BJ (cell line): ENCODE data around the gene PLD1. TPM values are rescaled to one million over a fixed set of nuclear protein-coding genes. Genes with fewer than 3 reads are reported as not detected.
A peak's percentile ranks its signal among the peaks of the same experiment; 100 is the strongest.

Experiments
- CTCF ChIA-PET: fragments of 350-600 bp; formaldehyde crosslinking; extraction: SDS; loops from one replicate; lab custom pipeline; 2021; ENCODE audit warnings: antibody characterized with exemption, inconsistent platforms; lab: Yijun Ruan, JAX
- POLR2A ChIA-PET: fragments of 300-600 bp; sonication (Branson Sonifier 250); formaldehyde crosslinking; extraction: SDS; loops from one replicate; lab custom pipeline; 2021; ENCODE audit warnings: antibody characterized with exemption; lab: Charles Lee
- DNase-seq: peaks from one replicate; pipeline ENCODE4 v3.0.0-alpha.2; 2011; ENCODE audit warnings: low read depth
- H3K27me3 ChIP-seq: 2 replicates; pipeline ENCODE4 v1.6.0; 2011; ENCODE audit warnings: low read length; ENCODE audit not compliant: control insufficient read depth, insufficient read depth
- H3K36me3 ChIP-seq: 2 replicates; pipeline ENCODE4 v1.5.1; 2011; ENCODE audit warnings: low read length; ENCODE audit not compliant: control insufficient read depth, insufficient read depth
- H3K4me3 ChIP-seq: 2 replicates; pipeline ENCODE4 v1.5.1; 2011; ENCODE audit warnings: low read depth, mild to moderate bottlenecking, control low read depth, low read length
- polyA plus RNA-seq: library from polyadenylated mRNA; depleted of rRNA; stranded (reverse); fragments of >200 nt; gene quantifications from 2 replicates; pipeline ENCODE4 v1.2.3, GENCODE V29; 2011
- TF ChIP-seq, protein P1 (sequence below): IDR thresholded peaks from 2 replicates; pipeline ENCODE4 v1.5.1; 2011; ENCODE audit warnings: low read depth, mild to moderate bottlenecking, control low read depth, inconsistent platforms, low read length, moderate library complexity; ENCODE audit not compliant: insufficient read depth

Gene PLD1
- polyA plus RNA-seq, 1 experiment, result 6.4 TPM

DNA sequence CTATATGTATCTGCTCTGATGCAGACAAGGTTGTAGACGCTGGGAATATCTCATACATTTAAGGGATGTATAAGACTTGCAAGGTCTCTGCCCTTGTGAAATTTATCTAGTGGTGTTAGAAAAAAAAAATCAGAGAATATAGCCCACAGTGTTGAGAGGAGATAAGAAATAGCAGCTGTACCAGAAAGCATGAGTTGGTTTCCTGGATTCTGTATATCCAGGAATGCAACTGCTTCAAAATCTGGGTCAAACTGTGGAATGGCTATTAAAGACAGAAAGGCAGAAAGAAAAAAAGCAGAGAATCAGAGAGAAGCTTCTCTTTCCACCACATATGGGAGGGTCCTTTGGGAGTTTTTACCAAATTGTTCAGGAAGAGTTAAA lies 31.3 kb upstream of the PLD1 start:
- H3K27me3 ChIP-seq, result no peaks in the 10 kb centered on the region
- TF ChIP-seq, protein P1, sequence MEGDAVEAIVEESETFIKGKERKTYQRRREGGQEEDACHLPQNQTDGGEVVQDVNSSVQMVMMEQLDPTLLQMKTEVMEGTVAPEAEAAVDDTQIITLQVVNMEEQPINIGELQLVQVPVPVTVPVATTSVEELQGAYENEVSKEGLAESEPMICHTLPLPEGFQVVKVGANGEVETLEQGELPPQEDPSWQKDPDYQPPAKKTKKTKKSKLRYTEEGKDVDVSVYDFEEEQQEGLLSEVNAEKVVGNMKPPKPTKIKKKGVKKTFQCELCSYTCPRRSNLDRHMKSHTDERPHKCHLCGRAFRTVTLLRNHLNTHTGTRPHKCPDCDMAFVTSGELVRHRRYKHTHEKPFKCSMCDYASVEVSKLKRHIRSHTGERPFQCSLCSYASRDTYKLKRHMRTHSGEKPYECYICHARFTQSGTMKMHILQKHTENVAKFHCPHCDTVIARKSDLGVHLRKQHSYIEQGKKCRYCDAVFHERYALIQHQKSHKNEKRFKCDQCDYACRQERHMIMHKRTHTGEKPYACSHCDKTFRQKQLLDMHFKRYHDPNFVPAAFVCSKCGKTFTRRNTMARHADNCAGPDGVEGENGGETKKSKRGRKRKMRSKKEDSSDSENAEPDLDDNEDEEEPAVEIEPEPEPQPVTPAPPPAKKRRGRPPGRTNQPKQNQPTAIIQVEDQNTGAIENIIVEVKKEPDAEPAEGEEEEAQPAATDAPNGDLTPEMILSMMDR, result no peak
- DNase-seq, result no peak
- H3K4me3 ChIP-seq, result no peak overlapping the region
- H3K36me3 ChIP-seq, result no peaks in the 10 kb centered on the region
- CTCF ChIA-PET, result interaction anchor here (0.6 to 1.9 kb wide), 9 partner anchors 8 to 500 kb away, joined by 3 to 9 read pairs (median 4); no protein-coding TSS in a partner anchor
- POLR2A ChIA-PET, result no interaction called here

DNA sequence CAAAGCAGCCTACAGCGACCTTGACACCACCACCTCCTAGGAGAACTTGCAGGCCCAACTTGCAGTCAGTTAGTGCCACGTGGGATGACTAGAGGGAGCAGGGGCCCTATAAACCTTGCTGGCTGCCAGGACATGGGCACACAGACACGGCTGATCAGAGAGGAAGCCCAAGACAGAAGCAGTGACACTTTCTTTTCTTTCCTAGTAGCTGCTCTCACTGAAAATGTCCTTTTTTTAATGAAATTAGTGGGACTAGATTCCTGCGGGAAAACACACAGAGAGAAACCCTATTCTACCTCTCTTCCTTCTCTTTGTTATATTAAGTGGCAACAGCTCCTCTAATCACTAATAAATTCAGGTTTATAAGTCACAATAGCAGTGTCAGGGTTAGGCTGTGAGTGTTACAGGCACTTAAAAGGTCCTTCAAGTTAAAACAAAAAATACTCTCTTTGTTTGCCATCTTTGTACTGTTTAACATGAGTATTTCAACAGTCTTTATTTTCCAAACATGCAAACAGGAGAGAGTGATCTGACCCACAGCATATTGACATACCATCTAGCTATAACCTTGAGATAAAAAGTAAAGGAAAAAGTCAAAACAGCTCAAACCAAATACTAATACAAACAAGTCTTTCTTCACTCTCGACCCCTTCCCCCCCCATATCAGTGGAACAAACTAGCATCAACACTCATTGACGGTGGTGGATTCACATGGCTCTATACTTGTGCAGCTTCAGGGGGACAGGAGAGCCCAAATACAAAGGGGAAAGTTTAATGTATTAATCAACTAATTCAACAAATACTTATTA lies 30.7 kb upstream of the PLD1 start:
- POLR2A ChIA-PET, result no interaction called here
- Histone ChIP-seq H3K4me3 (no peak overlapping the region), H3K36me3 (no peaks in the 10 kb centered on the region), H3K27me3 (no peaks in the 10 kb centered on the region)
- TF ChIP-seq, protein P1, result no peak
- CTCF ChIA-PET, result interaction anchor here (0.8 to 1.9 kb wide), 6 partner anchors 8 to 500 kb away, joined by 3 to 9 read pairs (median 4); no protein-coding TSS in a partner anchor
- DNase-seq, result no peak

DNA sequence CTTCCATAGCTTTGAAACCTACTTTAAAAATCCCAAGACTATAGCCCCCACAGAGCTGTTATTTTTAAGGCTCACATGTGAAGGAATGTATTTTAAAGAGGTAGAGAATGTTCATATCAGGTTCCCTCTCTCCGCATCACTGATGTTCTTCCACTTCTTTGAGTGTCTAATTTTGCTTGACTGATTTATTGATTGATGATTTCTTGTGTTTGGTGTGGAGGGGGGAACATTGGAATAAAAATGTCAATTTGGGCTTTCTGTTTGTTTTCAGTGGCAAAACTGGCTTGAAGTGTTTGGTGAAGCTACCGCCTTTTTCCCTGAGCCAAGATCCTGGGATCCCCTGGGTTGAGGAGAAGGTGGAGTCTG lies 30.1 kb upstream of the PLD1 start:
- H3K36me3 ChIP-seq, result no peaks in the 10 kb centered on the region
- ChIA-PET POLR2A (no interaction called here), CTCF (interaction anchor here (0.6 to 1.9 kb wide), 3 partner anchors 10 to 227 kb away, joined by 4 to 9 read pairs (median 5); no protein-coding TSS in a partner anchor)
- TF ChIP-seq, protein P1, result no peak
- H3K27me3 ChIP-seq, result no peaks in the 10 kb centered on the region
- H3K4me3 ChIP-seq, result no peak overlapping the region
- no peak for DNase-seq

DNA sequence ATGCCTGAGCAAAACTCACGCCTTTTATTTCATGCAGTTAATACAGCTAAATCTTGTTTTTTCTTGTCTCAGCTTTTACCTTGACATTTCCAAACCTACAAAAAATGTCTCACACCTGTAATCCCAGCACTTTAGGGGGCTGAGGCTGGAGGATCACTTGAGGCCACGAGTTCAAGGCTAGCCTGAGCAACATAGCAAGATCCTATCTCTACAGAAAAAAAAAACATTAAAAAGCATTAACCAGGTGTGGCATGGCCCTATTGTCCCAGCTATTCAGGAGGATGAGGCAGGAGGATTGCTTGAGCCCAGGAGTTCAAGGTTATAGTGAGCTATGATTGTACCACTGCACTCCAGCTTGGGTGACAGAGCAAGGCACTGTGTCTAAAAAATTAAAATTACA lies 29.0 kb upstream of the PLD1 start:
- POLR2A ChIA-PET, result no interaction called here
- no peak overlapping the region for H3K4me3 ChIP-seq
- DNase-seq, result no peak
- CTCF ChIA-PET, result interaction anchor here (1.2 to 1.5 kb wide), 3 partner anchors 12 to 502 kb away, joined by 3 read pairs; no protein-coding TSS in a partner anchor
- TF ChIP-seq, protein P1, result no peak
- no peaks in the 10 kb centered on the region for H3K36me3 ChIP-seq
- H3K27me3 ChIP-seq, result no peaks in the 10 kb centered on the region

DNA sequence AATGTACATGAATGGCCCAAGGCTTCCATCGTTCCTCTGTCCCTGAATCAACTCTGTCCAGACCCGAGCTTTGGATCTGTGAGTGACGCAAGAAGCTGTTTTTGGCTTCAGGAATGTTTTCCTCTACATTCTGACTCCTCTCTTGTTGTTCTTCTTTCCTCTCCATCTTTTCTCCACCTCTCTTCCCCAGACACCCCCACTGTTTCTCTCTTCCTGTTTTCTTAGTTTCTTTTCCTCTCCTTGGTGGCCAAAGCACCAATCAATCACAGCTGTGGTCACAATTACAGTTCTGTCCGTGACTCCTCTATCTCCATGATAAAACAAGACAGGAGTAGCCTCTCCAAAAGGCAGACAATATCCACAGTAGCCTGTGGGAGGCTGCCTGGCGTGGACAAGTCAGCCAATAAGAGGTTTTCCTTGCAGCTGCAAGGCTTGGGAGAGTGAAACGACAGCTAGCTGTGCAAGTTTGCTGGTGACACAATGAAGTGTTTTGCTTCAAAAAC lies 28.0 kb upstream of the PLD1 start:
- ChIA-PET CTCF (interaction anchor here (1.2 to 1.5 kb wide), 4 partner anchors 9 to 503 kb away, joined by 3 to 4 read pairs (median 3); no protein-coding TSS in a partner anchor), POLR2A (interaction anchor here (0.6 to 0.8 kb wide), 2 partner anchors 201 to 321 kb away, joined by 3 to 5 read pairs; partner anchors contain the start of gene FNDC3B)
- no peak for DNase-seq
- Histone ChIP-seq H3K4me3 (0 out of 2 replicates have a peak overlapping the region, but pooled peaks have one; percentile 12), H3K36me3 (no peaks in the 10 kb centered on the region), H3K27me3 (no peaks in the 10 kb centered on the region)
- TF ChIP-seq, protein P1, result peak; percentile 20; the same call in 1 of the 2 replicates
